ENCODE data around the gene NRG4. TPM values are rescaled to one million over a fixed set of nuclear protein-coding genes. Genes with fewer than 3 reads are reported as not detected.

Gene NRG4
- total and polyA plus RNA-seq, 2 of the 8 experiments (the other 6 are each of a cell fraction or from before 2014, with no cell fraction given) = 0.24 TPM; not detected in 1

DNA sequence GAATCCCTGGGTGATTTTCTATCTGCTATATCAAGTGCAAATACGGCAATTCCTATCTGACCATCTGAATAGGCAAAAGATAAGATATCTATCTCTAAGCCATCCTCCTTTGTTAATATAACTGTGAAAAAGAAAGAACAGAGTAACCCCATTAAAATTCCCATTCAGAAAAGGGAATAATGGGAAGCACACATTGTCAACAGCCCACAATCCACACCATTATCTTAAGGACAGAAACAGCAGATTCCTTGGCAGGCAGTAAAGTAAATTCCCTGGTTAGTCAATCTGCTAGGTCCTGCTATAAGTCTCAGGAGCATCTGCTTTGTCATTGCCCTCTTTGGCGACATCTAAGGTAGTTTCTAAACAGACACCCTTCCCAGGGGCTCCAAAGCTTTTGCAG, 21.9 kb upstream of the NRG4 start:
- no peak overlapping the region for H3K18ac ChIP-seq (ENCODE audit: extremely low read depth, low read length)
- no peaks in the 10 kb centered on the region for H3K36me3 ChIP-seq (ENCODE audit: control insufficient read depth in 2 of 4, insufficient read depth in 4 of 4, low read length in 3 of 4)
- no peak overlapping the region for H4K8ac ChIP-seq (ENCODE audit: extremely low read depth, insufficient read depth, low read length)
- H2BK12ac ChIP-seq (ENCODE audit: low read depth, low read length) = no peak overlapping the region
- no peaks in the 10 kb centered on the region for H3K9me3 ChIP-seq (ENCODE audit: insufficient read depth in 2 of 2, low read depth in 1 of 2, low read length in 1 of 2)
- H2AK5ac ChIP-seq (ENCODE audit: low read depth, low read length) = no peak overlapping the region
- no peaks in the 10 kb centered on the region for H3K27me3 ChIP-seq (replicated peaks in 1 of 4; ENCODE audit: control insufficient read depth in 3 of 4, extremely low read depth in 1 of 4, insufficient read depth in 3 of 4, low read length in 3 of 4)
- no peak overlapping the region for H3K23ac ChIP-seq (ENCODE audit: insufficient read length)
- H4K20me1 ChIP-seq (replicated peaks in 1 of 2; ENCODE audit: control insufficient read depth in 1 of 2, insufficient read depth in 2 of 2, low read length in 2 of 2) = no peaks in the 10 kb centered on the region
- ChIA-PET POLR2A (ENCODE audit: partially characterized antibody) (no interaction called here), CTCF (ENCODE audit: partially characterized antibody) (interaction anchor here (0.5 to 3.8 kb wide), 5 partner anchors 25 to 485 kb away, joined by 3 to 12 read pairs (median 3); no protein-coding TSS in a partner anchor)
- no peak overlapping the region for H4K5ac ChIP-seq (ENCODE audit: insufficient read length, low read depth, low read length)
- no peak overlapping the region for H3K27ac ChIP-seq (ENCODE audit: low read depth, low read length)
- H3K56ac ChIP-seq (replicated peaks; ENCODE audit: insufficient read length, low read depth, low read length) = no peak overlapping the region
- no peak overlapping the region for H2AFZ ChIP-seq (ENCODE audit: low read length)
- peaks cover 0 to 12% (median 5%) of the 10 kb centered on the region in 4 experiments; a peak in 4 of 7 replicates for H3K4me1 ChIP-seq (replicated peaks in 1 of 4; ENCODE audit: control insufficient read depth in 3 of 4, insufficient read depth in 4 of 4, low read length in 3 of 4)
- WGBS, 2 experiments (ENCODE audit: extremely low coverage in 1 of 2, insufficient coverage in 1 of 2, insufficient read length in 1 of 2, insufficient replicate concordance in 2 of 2, low coverage in 1 of 2, low lambda C conversion rate in 2 of 2, missing lambda C conversion rate in 1 of 2) = 84% methylated on average over 2 of the region's 2 CpGs; no CpG with 5 or more reads in 1 of the 2 experiments
- no peak overlapping the region for H2BK20ac ChIP-seq (ENCODE audit: low read length)
- TF ChIP-seq BACH1 (IDR thresholded peaks at IDR 0.05; ENCODE audit: low read length) (no peak), CHD2 (IDR thresholded peaks at IDR 0.05; ENCODE audit: low read length) (no peak), YY1 (IDR thresholded peaks at IDR 0.05; ENCODE audit: low read depth, low read length) (no peak), RBBP5 (IDR thresholded peaks at IDR 0.05; ENCODE audit: borderline replicate concordance, low read depth, low read length) (no peak), CTBP2 (IDR thresholded peaks at IDR 0.05; ENCODE audit: borderline replicate concordance, insufficient read depth, insufficient read length, low read length) (no peak), SIRT6 (IDR thresholded peaks at IDR 0.05; ENCODE audit: low read length) (no peak), TBP (IDR thresholded peaks at IDR 0.05; ENCODE audit: low read depth, low read length) (no peak), TAF1 (IDR thresholded peaks at IDR 0.05; ENCODE audit: low read depth, low read length) (no peak)
- TF ChIP-seq, protein P1, sequence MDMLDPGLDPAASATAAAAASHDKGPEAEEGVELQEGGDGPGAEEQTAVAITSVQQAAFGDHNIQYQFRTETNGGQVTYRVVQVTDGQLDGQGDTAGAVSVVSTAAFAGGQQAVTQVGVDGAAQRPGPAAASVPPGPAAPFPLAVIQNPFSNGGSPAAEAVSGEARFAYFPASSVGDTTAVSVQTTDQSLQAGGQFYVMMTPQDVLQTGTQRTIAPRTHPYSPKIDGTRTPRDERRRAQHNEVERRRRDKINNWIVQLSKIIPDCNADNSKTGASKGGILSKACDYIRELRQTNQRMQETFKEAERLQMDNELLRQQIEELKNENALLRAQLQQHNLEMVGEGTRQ (IDR thresholded peaks at IDR 0.05; ENCODE audit: low read length) = no peak
- TF ChIP-seq, protein P2, sequence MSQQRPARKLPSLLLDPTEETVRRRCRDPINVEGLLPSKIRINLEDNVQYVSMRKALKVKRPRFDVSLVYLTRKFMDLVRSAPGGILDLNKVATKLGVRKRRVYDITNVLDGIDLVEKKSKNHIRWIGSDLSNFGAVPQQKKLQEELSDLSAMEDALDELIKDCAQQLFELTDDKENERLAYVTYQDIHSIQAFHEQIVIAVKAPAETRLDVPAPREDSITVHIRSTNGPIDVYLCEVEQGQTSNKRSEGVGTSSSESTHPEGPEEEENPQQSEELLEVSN (IDR thresholded peaks at IDR 0.05) = no peak
- no peak overlapping the region for H3K4me2 ChIP-seq (ENCODE audit: insufficient read depth in 1 of 2, low read depth in 2 of 2, low read length in 2 of 2)
- no peak overlapping the region for H3K14ac ChIP-seq (ENCODE audit: insufficient read length)
- no peaks in the 10 kb centered on the region for H3K79me2 ChIP-seq (ENCODE audit: control insufficient read depth in 1 of 2, insufficient read depth in 2 of 2, low read length in 2 of 2)
- H3K9ac ChIP-seq (replicated peaks in 1 of 4; ENCODE audit: extremely low read depth in 1 of 4, low read depth in 3 of 4, low read length in 3 of 4) = no peak overlapping the region
- no peak overlapping the region for H2BK5ac ChIP-seq (ENCODE audit: low read depth, low read length)
- FAIRE-seq (no peak), DNase-seq (ENCODE audit: low read depth in 1 of 2, low spot score in 2 of 2) (no peak)
- no peaks in the 10 kb centered on the region for H3K23me2 ChIP-seq (ENCODE audit: low read depth, low read length)
- H3K4me3 ChIP-seq (ENCODE audit: extremely low read depth in 1 of 4, insufficient read depth in 2 of 4, low read depth in 3 of 4, low read length in 4 of 4) = no peak overlapping the region
- H2BK15ac ChIP-seq (ENCODE audit: low read length) = no peak overlapping the region
- H3K4ac ChIP-seq (replicated peaks; ENCODE audit: insufficient read length, low read depth, low read length) = no peak overlapping the region
- H2BK120ac ChIP-seq (replicated peaks; ENCODE audit: low read depth, low read length) = no peak overlapping the region
- no peak overlapping the region for H4K91ac ChIP-seq (replicated peaks; ENCODE audit: insufficient read length, low read length)
- H3K79me1 ChIP-seq (ENCODE audit: low read depth, low read length) = no peaks in the 10 kb centered on the region
